GF-D8 (cell line): Measurements from ENCODE around the gene FLRT2.

Experiments
- DNase-seq: peaks from one replicate; lab custom pipeline; 2025; lab: John Stamatoyannopoulos, UW

The FLRT2 gene

GRCh38 chr14:85530626-85531025 is 682 bp downstream of the FLRT2 start:
- DNase-seq: no peak

- DNase-seq: no peak
These were observed 1.2 kb downstream of the FLRT2 start for GRCh38 chr14:85531141-85531586.

- no peak for DNase-seq
These were observed 1.8 kb downstream of the FLRT2 start for GRCh38 chr14:85531587-85532373.

GRCh38 chr14:85532374-85533022 is 2.6 kb downstream of the FLRT2 start:
- DNase-seq: no peak

GRCh38 chr14:85533023-85533860 is 3.3 kb downstream of the FLRT2 start:
- DNase-seq: no peak

GRCh38 chr14:85533861-85534291 is 3.9 kb downstream of the FLRT2 start:
- DNase-seq: no peak

GRCh38 chr14:85534458-85535293 is 4.7 kb downstream of the FLRT2 start:
- no peak for DNase-seq

- DNase-seq: no peak
These were observed 5.4 kb downstream of the FLRT2 start for GRCh38 chr14:85535321-85535720.

GRCh38 chr14:85535991-85536832 is 6.3 kb downstream of the FLRT2 start:
- no peak for DNase-seq

- no peak for DNase-seq
These were observed 6.9 kb downstream of the FLRT2 start for GRCh38 chr14:85536833-85537190.

GRCh38 chr14:85537526-85537925 is 7.6 kb downstream of the FLRT2 start:
- DNase-seq: no peak

GRCh38 chr14:85538636-85539035 is 8.7 kb downstream of the FLRT2 start:
- DNase-seq: no peak

GRCh38 chr14:85539510-85539909 is 9.6 kb downstream of the FLRT2 start:
- DNase-seq: no peak

GRCh38 chr14:85542623-85543022 is 12.7 kb downstream of the FLRT2 start:
- no peak for DNase-seq

- DNase-seq: no peak
These were observed 15.8 kb downstream of the FLRT2 start for GRCh38 chr14:85545738-85546137.

GRCh38 chr14:85546390-85546789 is 16.4 kb downstream of the FLRT2 start:
- DNase-seq: no peak

GRCh38 chr14:85549697-85550096 is 19.8 kb downstream of the FLRT2 start:
- DNase-seq: no peak

- DNase-seq: no peak
These were observed 24.2 kb downstream of the FLRT2 start for GRCh38 chr14:85554106-85554505.

GRCh38 chr14:85556267-85556666 is 26.3 kb downstream of the FLRT2 start:
- DNase-seq: no peak

GRCh38 chr14:85558505-85558904 is 28.6 kb downstream of the FLRT2 start:
- DNase-seq: no peak

- no peak for DNase-seq
These were observed 32.7 kb downstream of the FLRT2 start for GRCh38 chr14:85562630-85563029.
